NCI-H1048 (cell line): ENCODE results near the gene PRXL2C.
"Not testable (repeated sequence)": the region's sequence is repeated elsewhere in the genome, so short reads cannot be mapped to it uniquely, and the experiment has no call there.

ENCODE experiments used
- DNase-seq: peaks from one replicate; lab custom pipeline; 2025; lab: John Stamatoyannopoulos, UW

PRXL2C gene

GRCh38 chr9:96649620-96650324, 5.3 kb downstream of the PRXL2C start:
- DNase-seq = no peak

GRCh38 chr9:96646081-96646991, 8.8 kb downstream of the PRXL2C start:
- DNase-seq = no peak

- DNase-seq = no peak
Measured at GRCh38 chr9:96644137-96644536, 11.0 kb downstream of the PRXL2C start.

- DNase-seq = no peak
Measured at GRCh38 chr9:96641514-96641913, 13.6 kb downstream of the PRXL2C start.

GRCh38 chr9:96638606-96639364, 16.3 kb downstream of the PRXL2C start:
- DNase-seq = no peak

GRCh38 chr9:96636368-96636767, 18.7 kb downstream of the PRXL2C start:
- no peak for DNase-seq

- DNase-seq = not testable (repeated sequence)
Measured at GRCh38 chr9:96633579-96633978, 21.5 kb downstream of the PRXL2C start.

- no peak for DNase-seq
Measured at GRCh38 chr9:96626912-96627311, 28.2 kb downstream of the PRXL2C start.

GRCh38 chr9:96621618-96622017, 33.5 kb downstream of the PRXL2C start:
- no peak for DNase-seq

GRCh38 chr9:96620832-96621269, 34.3 kb downstream of the PRXL2C start:
- no peak for DNase-seq

GRCh38 chr9:96620181-96620514, 35.0 kb downstream of the PRXL2C start:
- DNase-seq = no peak

- peak; percentile 85 for DNase-seq
Measured at GRCh38 chr9:96619491-96620180, 35.5 kb downstream of the PRXL2C start, which contains the start of gene CDC14B. TSS of gene CDC14B (minus strand) at chr9:96619843. CDS start at chr9:96619378, 465 bp downstream.

- no peak for DNase-seq
Measured at GRCh38 chr9:96619124-96619465, 36.0 kb downstream of the PRXL2C start.

GRCh38 chr9:96618209-96619123, 36.7 kb downstream of the PRXL2C start:
- DNase-seq = no peak

- no peak for DNase-seq
Measured at GRCh38 chr9:96617439-96618185, 37.5 kb downstream of the PRXL2C start.

- no peak for DNase-seq
Measured at GRCh38 chr9:96616817-96617438, 38.2 kb downstream of the PRXL2C start.

- no peak for DNase-seq
Measured at GRCh38 chr9:96615411-96615810, 39.7 kb downstream of the PRXL2C start.

- DNase-seq = not testable (repeated sequence)
Measured at GRCh38 chr9:96614664-96615063, 40.5 kb downstream of the PRXL2C start.

GRCh38 chr9:96612966-96613589, 42.0 kb downstream of the PRXL2C start:
- no peak for DNase-seq
